Retinal pigment epithelial cell (primary cell): ENCODE data around the gene GPR55.
A peak's percentile ranks its signal among the peaks of the same experiment; 100 is the strongest.

Experiments
- DNase-seq: peaks from one replicate; pipeline ENCODE4 v3.0.0-alpha.2; 2010; ENCODE audit warnings: low read depth
- H3K4me3 ChIP-seq: 2 replicates; pipeline ENCODE4 v1.5.1; 2011; ENCODE audit warnings: mild to moderate bottlenecking, low read length, control low read depth, moderate library complexity
- CTCF ChIP-seq: conservative IDR thresholded peaks from 2 replicates; pipeline ENCODE4 v1.5.1; 2011; ENCODE audit warnings: low read depth, low read length, control low read depth, inconsistent platforms

The GPR55 gene

GRCh38 chr2:230927711-230928341 is 2.8 kb upstream of the GPR55 start:
- H3K4me3 ChIP-seq = no peak overlapping the region
- no peak for DNase-seq
- TF ChIP-seq CTCF = no peak

GRCh38 chr2:230925879-230926765 is 1.1 kb upstream of the GPR55 start:
- TF ChIP-seq CTCF = peak; percentile 29
- H3K4me3 ChIP-seq = no peak overlapping the region
- DNase-seq = no peak

- DNase-seq = no peak
- no peak for TF ChIP-seq CTCF
- no peak overlapping the region for H3K4me3 ChIP-seq
Measured at GRCh38 chr2:230925443-230925878, 419 bp upstream of the GPR55 start.

GRCh38 chr2:230924092-230924469 is 961 bp downstream of the GPR55 start:
- TF ChIP-seq CTCF = no peak
- no peak overlapping the region for H3K4me3 ChIP-seq
- no peak for DNase-seq

GRCh38 chr2:230922951-230923717 is 1.9 kb downstream of the GPR55 start:
- no peak for TF ChIP-seq CTCF
- H3K4me3 ChIP-seq = no peak overlapping the region
- DNase-seq = no peak

GRCh38 chr2:230921806-230922595 is 3.0 kb downstream of the GPR55 start:
- no peak overlapping the region for H3K4me3 ChIP-seq
- no peak for TF ChIP-seq CTCF
- DNase-seq = no peak
